K562 (cell line): Measurements from ENCODE around the gene SLC66A2. TPM values are rescaled to one million over a fixed set of nuclear protein-coding genes. Genes with fewer than 3 reads are reported as not detected.

Experiments used
- ATAC-seq: fragments of 200-7000 bp; cut with Tn5 transposase; 3 replicates; pipeline ENCODE4 v1.9.1; 2020; ENCODE audit warnings: moderate library complexity
- BruUV-seq: library from RNA; stranded (reverse); fragments of 400-500 nt; replicated peaks from 2 replicates; lab custom pipeline; 2021; lab: Mats Ljungman, UMichigan
- CTCF ChIA-PET: fragments of 300-600 bp; formaldehyde crosslinking; extraction: SDS; loops from one replicate; lab custom pipeline; 2021; ENCODE audit warnings: low intra/inter-chr PET ratio; lab: Yijun Ruan, JAX
- POLR2A ChIA-PET: fragments of 300-600, 350-650 bp; sonication (Branson Sonifier 250); formaldehyde crosslinking; extraction: SDS; loops from one replicate; lab custom pipeline; 2021; ENCODE audit warnings: antibody characterized with exemption, inconsistent platforms; lab: Yijun Ruan, JAX
- DNase-seq, 4 experiments: peaks; one replicate each; pipeline versions ENCODE4 v3.0.0 to v3.0.0-alpha.2; 2011 to 2018; ENCODE audit warnings: low spot score in 3 of 4, mixed read lengths in 3 of 4; ENCODE audit errors: extremely low read depth in 1 of 4
- FAIRE-seq: peaks from 2 replicates; lab custom pipeline; 2011; peaks lifted over from hg19 to GRCh38; lab: Jason Lieb, UNC
- H2AFZ ChIP-seq: 2 replicates; pipeline ENCODE4 v1.6.0; 2011; ENCODE audit warnings: low read depth, low read length, control low read depth, inconsistent platforms
- H3K27ac ChIP-seq: fragments of 200-600 bp; 3 replicates; pipeline ENCODE4 v1.8.0; 2011; ENCODE audit warnings: low read depth, mild to moderate bottlenecking, control low read depth, inconsistent platforms, low read length, moderate library complexity, mixed read lengths; ENCODE audit errors: extremely low read depth
- H3K27me3 ChIP-seq, 2 experiments: fragments of 300-600 bp in 1 of 2; 2 replicates in 1 of 2; 3 replicates in 1 of 2; pipeline versions ENCODE4 v1.6.0 to v1.8.0; 2011; ENCODE audit warnings: inconsistent platforms in 2 of 2, low read length in 2 of 2, mild to moderate bottlenecking in 1 of 2, mixed read lengths in 1 of 2, moderate library complexity in 1 of 2; ENCODE audit not compliant: control insufficient read depth in 2 of 2, insufficient read depth in 2 of 2
- H3K36me3 ChIP-seq: fragments of 300-600 bp; 3 replicates; pipeline ENCODE4 v1.8.0; 2011; ENCODE audit warnings: mild to moderate bottlenecking, low read length, inconsistent platforms; ENCODE audit not compliant: control insufficient read depth, insufficient read depth
- H3K4me1 ChIP-seq, 2 experiments: fragments of 200-600 bp in 1 of 2; replicated peaks in 1 of 2; 2 replicates in 1 of 2; 3 replicates in 1 of 2; pipeline versions ENCODE4 v1.5.1 to v1.8.0; 2011; ENCODE audit warnings: inconsistent platforms in 2 of 2, low read length in 2 of 2, mild to moderate bottlenecking in 1 of 2, mixed read lengths in 1 of 2, moderate library complexity in 1 of 2; ENCODE audit not compliant: control insufficient read depth in 2 of 2, insufficient read depth in 2 of 2
- H3K4me2 ChIP-seq: 2 replicates; pipeline ENCODE4 v1.6.1; 2011; ENCODE audit warnings: low read length, control low read depth, inconsistent platforms, mixed read lengths; ENCODE audit not compliant: insufficient read depth
- H3K4me3 ChIP-seq: fragments of 200-600 bp; sonication (generic), shearing (Covaris generic); 2 replicates; pipeline ENCODE4 v1.5.1; 2016; ENCODE audit warnings: control low read depth, inconsistent platforms
- H3K79me2 ChIP-seq: fragments of 200-600 bp; 3 replicates; pipeline ENCODE4 v1.8.0; 2011; ENCODE audit warnings: low read length, inconsistent platforms; ENCODE audit not compliant: control insufficient read depth, insufficient read depth
- H3K9ac ChIP-seq, 2 experiments: 2 replicates each; pipeline versions ENCODE4 v1.6.0 to v1.6.1; 2011; ENCODE audit warnings: low read depth in 2 of 2, low read length in 2 of 2, control low read depth in 1 of 2, inconsistent platforms in 1 of 2, mild to moderate bottlenecking in 1 of 2, mixed read lengths in 1 of 2; ENCODE audit not compliant: insufficient read depth in 1 of 2
- H3K9me1 ChIP-seq: one replicate; pipeline ENCODE4 v1.6.0; 2011; ENCODE audit warnings: inconsistent platforms, mild to moderate bottlenecking, low read length, moderate library complexity; ENCODE audit not compliant: control insufficient read depth, insufficient read depth
- H3K9me3 ChIP-seq: replicated peaks from 2 replicates; pipeline ENCODE4 v1.5.1; 2011; ENCODE audit warnings: low read depth, low read length, inconsistent platforms; ENCODE audit not compliant: control insufficient read depth, insufficient read depth
- H4K20me1 ChIP-seq: replicated peaks from 2 replicates; pipeline ENCODE4 v1.6.1; 2011; ENCODE audit warnings: low read length, inconsistent platforms, mixed read lengths; ENCODE audit not compliant: control insufficient read depth, insufficient read depth
- ATF3 ChIP-seq, 2 experiments: fragments of 450-650 bp in 1 of 2; sonication (generic) in 1 of 2; formaldehyde crosslinking in 1 of 2; IDR thresholded peaks in 1 of 2; conservative IDR thresholded peaks in 1 of 2; 2 replicates each; pipeline versions ENCODE4 v1.6.1 to v1.8.1; 2016 to 2023; ENCODE audit warnings: mild to moderate bottlenecking in 2 of 2, moderate library complexity in 2 of 2, inconsistent platforms in 1 of 2, missing genetic modification reagents in 1 of 2
- BRF1 ChIP-seq: IDR thresholded peaks from 3 replicates; pipeline ENCODE4 v1.6.1; 2011; ENCODE audit warnings: borderline replicate concordance, mild to moderate bottlenecking; ENCODE audit not compliant: insufficient read length; ENCODE audit errors: extremely low read depth
- EP300 ChIP-seq: IDR thresholded peaks from 2 replicates; pipeline ENCODE4 v1.6.1; 2012; ENCODE audit warnings: low read length, improper control_type of control experiment
- HDAC6 ChIP-seq: IDR thresholded peaks from 2 replicates; pipeline ENCODE4 v1.6.1; 2012; ENCODE audit warnings: low read depth, mild to moderate bottlenecking, control low read depth, inconsistent platforms, low read length, moderate library complexity
- HNRNPL ChIP-seq: fragments of 200-400 bp; formaldehyde crosslinking; IDR thresholded peaks from 2 replicates; pipeline ENCODE4 v1.6.1; 2017; ENCODE audit warnings: low read depth, mild to moderate bottlenecking, low read length
- MTF1 ChIP-seq: fragments of 250-450 bp; sonication (Bioruptor Pico); IDR thresholded peaks from 2 replicates; pipeline ENCODE4 v1.9.0; 2021; ENCODE audit warnings: moderate library complexity, mild to moderate bottlenecking, inconsistent platforms, borderline replicate concordance
- NBN ChIP-seq: fragments of 450-650 bp; IDR thresholded peaks from 2 replicates; pipeline ENCODE4 v1.6.1; 2016; ENCODE audit warnings: low read depth, mild to moderate bottlenecking
- SOX6 ChIP-seq: fragments of 450-650 bp; IDR thresholded peaks from 2 replicates; pipeline ENCODE4 v1.6.1; 2014; ENCODE audit warnings: mild to moderate bottlenecking
- SRSF9 ChIP-seq: fragments of 200-400 bp; formaldehyde crosslinking; IDR thresholded peaks from 2 replicates; pipeline ENCODE4 v1.6.1; 2017; ENCODE audit warnings: low read depth, low read length, borderline replicate concordance
- ZNF121 ChIP-seq: sonication (generic); formaldehyde crosslinking; conservative IDR thresholded peaks from 2 replicates; pipeline ENCODE4 v1.8.0; 2022; ENCODE audit warnings: missing genetic modification reagents
- ZNF134 ChIP-seq: fragments of 250-450 bp; sonication (Bioruptor Pico); conservative IDR thresholded peaks from 2 replicates; pipeline ENCODE4 v1.4.0; 2020
- WGBS: fragments of 100-300 bp; shearing (Covaris generic); methylation state at CpG from one replicate; pipeline ENCODE4 v1.1.6; 2016; ENCODE audit warnings: low coverage, mixed read lengths; ENCODE audit not compliant: insufficient coverage; ENCODE audit errors: missing lambda C conversion rate; 5-methylcytosine and 5-hydroxymethylcytosine counted together
- in situ Hi-C: fragments of 300-500 bp; cut with MboI; formaldehyde crosslinking; loops from 4 replicates; pipeline ENCODE4 v1.15.0; 2018; ENCODE audit warnings: inconsistent platforms, mixed read lengths
- intact Hi-C: fragments of 100-400 bp; cut with micrococcal nuclease; formaldehyde crosslinking; loops from 2 replicates; pipeline ENCODE4 v1.14.2; 2022
- polyA plus RNA-seq, 8 experiments: library from polyadenylated mRNA; depleted of rRNA in 4 of 8; stranded (reverse) in 5 of 8; unstranded in 3 of 8; fragments of >200 nt; fragmentation: Nextera tagmentation in 2 of 8; fragmentation: Illumina TruSeq in 1 of 8; extraction: Ambion mirVana in 2 of 8; extraction: Trizol in 1 of 8; gene quantifications; 2 replicates each; pipeline versions ENCODE4 v1.2.1 to v1.2.3, GENCODE V29; 2011 to 2014; ENCODE audit warnings: inconsistent platforms in 1 of 8, missing spikeins in 1 of 8
- total RNA-seq, 7 experiments: library from RNA; depleted of rRNA in 6 of 7; stranded (reverse); fragments of >200 nt in 6 of 7; fragmentation: Illumina TruSeq in 2 of 7; extraction: Trizol in 2 of 7; gene quantifications; 2 replicates each; pipeline versions ENCODE4 v1.2.1 to v1.2.3, GENCODE V29; 2011 to 2021; ENCODE audit warnings: low replicate concordance in 1 of 7

The SLC66A2 gene
- total and polyA plus RNA-seq, 9 of the 15 experiments (the other 6 are each of a cell fraction or from before 2014, with no cell fraction given), result 0.25 to 17.5 (median 5.6) TPM

GRCh38 chr18:79897940-79898625 is 53.4 kb downstream of the SLC66A2 start:
- H2AFZ ChIP-seq, result no peak overlapping the region
- H3K4me2 ChIP-seq, result no peak overlapping the region
- in situ Hi-C loops (no loop called here), intact Hi-C loops (no loop called here)
- no peaks in the 10 kb centered on the region for H3K4me1 ChIP-seq
- POLR2A ChIA-PET, result no interaction called here
- BruUV-seq, result no TSS peak
- ATAC-seq (no peak), FAIRE-seq (no peak), DNase-seq (no peak)
- no peak overlapping the region for H3K27ac ChIP-seq
- no peaks in the 10 kb centered on the region for H3K9me1 ChIP-seq
- H3K27me3 ChIP-seq, result no peaks in the 10 kb centered on the region
- 51% methylated on average over 5 of the region's 15 CpGs for WGBS
- no peaks in the 10 kb centered on the region for H3K36me3 ChIP-seq
- H3K79me2 ChIP-seq, result no peaks in the 10 kb centered on the region
- H4K20me1 ChIP-seq, result no peaks in the 10 kb centered on the region
- CTCF ChIA-PET, result no interaction called here
- no peak overlapping the region for H3K4me3 ChIP-seq
- no peak overlapping the region for H3K9ac ChIP-seq
- TF ChIP-seq ZNF134 (CRISPR knock-in tag) (no peak), ATF3 (IDR thresholded peaks at IDR 0.05) (no peak), ATF3 (CRISPR knock-in tag; conservative IDR thresholded peaks at IDR 0.05) (no peak), EP300 (no peak), HNRNPL (no peak), ZNF121 (CRISPR knock-in tag) (no peak), BRF1 (no peak), NBN (no peak), HDAC6 (no peak), MTF1 (CRISPR knock-in tag) (no peak), SOX6 (no peak), SRSF9 (no peak)
- peaks cover 2% of the 10 kb centered on the region for H3K9me3 ChIP-seq
